22Rv1 (cell line): ENCODE results near the gene FBXL7.

Source experiments
- H3K27ac ChIP-seq: fragments of 450-650 bp; 2 replicates; pipeline ENCODE4 v1.5.1; 2017
- CTCF ChIP-seq: fragments of 450-650 bp; IDR thresholded peaks from 2 replicates; pipeline ENCODE4 v1.5.1; 2017; ENCODE audit warnings: mild to moderate bottlenecking
- ZFX ChIP-seq: fragments of 450-650 bp; IDR thresholded peaks from 2 replicates; pipeline ENCODE4 v1.6.1; 2017; ENCODE audit warnings: antibody characterized with exemption, borderline replicate concordance

The FBXL7 gene

GRCh38 chr5:15956622-15957021, 456.6 kb downstream of the FBXL7 start:
- no peak overlapping the region for H3K27ac ChIP-seq
- TF ChIP-seq CTCF (no peak), ZFX (no peak)

GRCh38 chr5:15957124-15957523, 457.1 kb downstream of the FBXL7 start:
- no peak overlapping the region for H3K27ac ChIP-seq

GRCh38 chr5:15959370-15960164, 459.6 kb downstream of the FBXL7 start:
- H3K27ac ChIP-seq: no peak overlapping the region
- TF ChIP-seq ZFX: no peak
- TF ChIP-seq CTCF: no peak

More at GRCh38 chr5:15957124-15957523, 457.1 kb downstream of the FBXL7 start:
- TF ChIP-seq ZFX (no peak), CTCF (no peak)

GRCh38 chr5:15966066-15966640, 466.2 kb downstream of the FBXL7 start:
- TF ChIP-seq ZFX (no peak), CTCF (no peak)

GRCh38 chr5:15966651-15967050, 466.7 kb downstream of the FBXL7 start:
- TF ChIP-seq CTCF (no peak), ZFX (no peak)
- H3K27ac ChIP-seq: no peak overlapping the region

More at GRCh38 chr5:15966066-15966640, 466.2 kb downstream of the FBXL7 start:
- no peak overlapping the region for H3K27ac ChIP-seq

GRCh38 chr5:15968993-15969392, 469.0 kb downstream of the FBXL7 start:
- no peak for TF ChIP-seq ZFX
- no peak for TF ChIP-seq CTCF

GRCh38 chr5:15977851-15978250, 477.9 kb downstream of the FBXL7 start:
- no peak overlapping the region for H3K27ac ChIP-seq
- TF ChIP-seq CTCF: no peak
- TF ChIP-seq ZFX: no peak

More at GRCh38 chr5:15968993-15969392, 469.0 kb downstream of the FBXL7 start:
- no peak overlapping the region for H3K27ac ChIP-seq
